HCT116 (cell line): Measurements from ENCODE around the gene HPCA. TPM values are rescaled to one million over a fixed set of nuclear protein-coding genes. Genes with fewer than 3 reads are reported as not detected.

Experiments
- ATAC-seq: fragments of 200-7000 bp; cut with Tn5 transposase; 2 replicates; pipeline ENCODE4 v1.9.1; 2020; ENCODE audit warnings: mild to moderate bottlenecking, moderate library complexity
- BruUV-seq: library from RNA; stranded (reverse); fragments of 400-500 nt; replicated peaks from 2 replicates; lab custom pipeline; 2021; lab: Mats Ljungman, UMichigan
- CTCF ChIA-PET: fragments of 300-600 bp; sonication (Branson Sonifier 250); formaldehyde crosslinking; loops from one replicate; lab custom pipeline; 2021; ENCODE audit warnings: antibody characterized with exemption; lab: Charles Lee
- POLR2A ChIA-PET: fragments of 300-600, 350-600 bp; sonication (Branson Sonifier 250); formaldehyde crosslinking; loops from one replicate; lab custom pipeline; 2021; ENCODE audit warnings: antibody characterized with exemption; lab: Charles Lee
- RAD21 ChIA-PET, 2 experiments: fragments of 300-600 bp; sonication (Branson Sonifier 250); formaldehyde crosslinking; loops; one replicate each; lab custom pipeline; 2023; ENCODE audit warnings: low total read pairs in 2 of 2; ENCODE audit not compliant: uncharacterized antibody in 2 of 2, unreplicated experiment in 2 of 2, low non-redundant PET in 1 of 2; lab: Charles Lee
- DNase-seq: peaks from one replicate; pipeline ENCODE4 v3.0.0-alpha.2; 2010; ENCODE audit warnings: low read depth, low spot score
- H2AFZ ChIP-seq: fragments of 200-600 bp; shearing (Covaris generic), sonication (generic); 2 replicates; pipeline ENCODE4 v1.6.1; 2017; ENCODE audit warnings: low read depth, mixed run types, mixed read lengths, antibody characterized with exemption, low read length; ENCODE audit not compliant: poor library complexity, severe bottlenecking
- H3K27ac ChIP-seq: 2 replicates; pipeline ENCODE4 v1.5.1; 2012; ENCODE audit warnings: low read depth, low read length
- H3K27me3 ChIP-seq: fragments of 200-600 bp; sonication (generic); 2 replicates; pipeline ENCODE4 v1.6.1; 2016; ENCODE audit warnings: mixed run types, low read length, mixed read lengths; ENCODE audit not compliant: insufficient read depth
- H3K36me3 ChIP-seq, 2 experiments: fragments of 200-500 bp in 1 of 2; fragments of 200-600 bp in 1 of 2; sonication (Bioruptor generic) in 1 of 2; sonication (generic) in 1 of 2; 2 replicates each; pipeline versions ENCODE4 v1.5.1 to v1.6.1; 2014 to 2016; ENCODE audit warnings: low read length in 2 of 2, inconsistent platforms in 1 of 2, mixed read lengths in 1 of 2, mixed run types in 1 of 2; ENCODE audit not compliant: insufficient read depth in 2 of 2, control insufficient read depth in 1 of 2
- H3K4me1 ChIP-seq, 2 experiments: fragments of 200-600 bp in 1 of 2; sonication (generic) in 1 of 2; 2 replicates each; pipeline versions ENCODE4 v1.5.1 to v1.6.1; 2012 to 2017; ENCODE audit warnings: low read length in 2 of 2, inconsistent platforms in 1 of 2, mild to moderate bottlenecking in 1 of 2, mixed read lengths in 1 of 2, mixed run types in 1 of 2, moderate library complexity in 1 of 2; ENCODE audit not compliant: insufficient read depth in 2 of 2, control insufficient read depth in 1 of 2
- H3K4me2 ChIP-seq: fragments of 200-600 bp; sonication (generic); 2 replicates; pipeline ENCODE4 v1.6.1; 2017; ENCODE audit warnings: mixed run types, low read length, mixed read lengths
- H3K4me3 ChIP-seq, 2 experiments: fragments of 200-600 bp in 1 of 2; sonication (generic) in 1 of 2; replicated peaks in 1 of 2; 2 replicates each; pipeline ENCODE4 v1.5.1; 2011 to 2016; ENCODE audit warnings: low read length in 2 of 2, control low read depth in 1 of 2, low read depth in 1 of 2, mild to moderate bottlenecking in 1 of 2, mixed read lengths in 1 of 2, mixed run types in 1 of 2
- H3K79me2 ChIP-seq: fragments of 200-600 bp; sonication (generic); 2 replicates; pipeline ENCODE4 v1.6.1; 2017; ENCODE audit warnings: mild to moderate bottlenecking, mixed run types, low read length, moderate library complexity, mixed read lengths; ENCODE audit not compliant: insufficient read depth
- H3K9ac ChIP-seq: fragments of 200-600 bp; sonication (generic); 2 replicates; pipeline ENCODE4 v1.6.1; 2016; ENCODE audit warnings: low read length, mixed read lengths
- H3K9me2 ChIP-seq: fragments of 200-600 bp; sonication (generic), shearing (Covaris generic); 2 replicates; pipeline ENCODE4 v1.6.1; 2017; ENCODE audit warnings: mixed run types, mild to moderate bottlenecking, moderate library complexity; ENCODE audit not compliant: insufficient read depth
- H3K9me3 ChIP-seq, 2 experiments: fragments of 200-500 bp in 1 of 2; fragments of 200-600 bp in 1 of 2; sonication (Bioruptor generic) in 1 of 2; sonication (generic) in 1 of 2; 2 replicates each; pipeline ENCODE4 v1.6.1; 2014 to 2017; ENCODE audit warnings: low read length in 2 of 2, mixed read lengths in 2 of 2, inconsistent platforms in 1 of 2, low read depth in 1 of 2, mild to moderate bottlenecking in 1 of 2, mixed run types in 1 of 2, moderate library complexity in 1 of 2; ENCODE audit not compliant: control insufficient read depth in 1 of 2, insufficient read depth in 1 of 2
- H4K20me1 ChIP-seq: fragments of 200-600 bp; sonication (generic), shearing (Covaris generic); 2 replicates; pipeline ENCODE4 v1.6.1; 2017; ENCODE audit warnings: mixed run types, mild to moderate bottlenecking, moderate library complexity; ENCODE audit not compliant: insufficient read depth
- ATF3 ChIP-seq: IDR thresholded peaks from 2 replicates; pipeline ENCODE4 v1.6.1; 2012
- CEBPB ChIP-seq: IDR thresholded peaks from 2 replicates; pipeline ENCODE4 v1.6.1; 2012; ENCODE audit warnings: low read depth
- EZH2phosphoT487 ChIP-seq: fragments of 200-600 bp; IDR thresholded peaks from 2 replicates; pipeline ENCODE4 v1.6.1; 2018; ENCODE audit warnings: antibody characterized with exemption, borderline replicate concordance
- FOSL1 ChIP-seq: IDR thresholded peaks from 2 replicates; pipeline ENCODE4 v1.6.1; 2012; ENCODE audit warnings: low read depth
- POLR2AphosphoS5 ChIP-seq: IDR thresholded peaks from 2 replicates; pipeline ENCODE4 v1.6.1; 2011; ENCODE audit warnings: mild to moderate bottlenecking, low read depth, low read length, moderate library complexity
- RAD21 ChIP-seq: IDR thresholded peaks from 2 replicates; pipeline ENCODE4 v1.6.1; 2012; ENCODE audit warnings: low read depth, mild to moderate bottlenecking
- SIN3A ChIP-seq: IDR thresholded peaks from 2 replicates; pipeline ENCODE4 v1.6.1; 2012; ENCODE audit warnings: low read depth
- TCF7L2 ChIP-seq: IDR thresholded peaks from 2 replicates; pipeline ENCODE4 v1.7.0; 2011; ENCODE audit warnings: borderline replicate concordance, inconsistent platforms; ENCODE audit not compliant: insufficient read depth, insufficient read length; ENCODE audit errors: extremely low read depth
- ZBTB33 ChIP-seq: IDR thresholded peaks from 2 replicates; pipeline ENCODE4 v1.6.1; 2011; ENCODE audit warnings: mild to moderate bottlenecking, low read length, moderate library complexity; ENCODE audit not compliant: insufficient replicate concordance; ENCODE audit errors: extremely low read depth
- intact Hi-C: fragments of 100-400 bp; cut with micrococcal nuclease; formaldehyde crosslinking; loops from 2 replicates; pipeline ENCODE4 v1.10.0; 2022
- total RNA-seq: library from RNA; stranded (reverse); gene quantifications from one replicate; pipeline ENCODE4 v1.2.1, GENCODE V29; 2021; ENCODE audit not compliant: unreplicated experiment
- TF ChIP-seq, protein P1 (sequence below), 3 experiments: fragments of 200-600 bp in 1 of 3; sonication (generic) in 1 of 3; IDR thresholded peaks in 2 of 3; conservative IDR thresholded peaks in 1 of 3; 2 replicates each; pipeline ENCODE4 v1.5.1; 2012 to 2017; ENCODE audit warnings: low read depth in 2 of 3, low read length in 2 of 3, antibody characterized with exemption in 1 of 3, borderline replicate concordance in 1 of 3, control low read depth in 1 of 3, mild to moderate bottlenecking in 1 of 3, mixed read lengths in 1 of 3, mixed run types in 1 of 3, moderate library complexity in 1 of 3; ENCODE audit not compliant: insufficient read depth in 1 of 3

HPCA gene
- total RNA-seq, 1 experiment from 2014 or later, result 0.15 TPM

DNA sequence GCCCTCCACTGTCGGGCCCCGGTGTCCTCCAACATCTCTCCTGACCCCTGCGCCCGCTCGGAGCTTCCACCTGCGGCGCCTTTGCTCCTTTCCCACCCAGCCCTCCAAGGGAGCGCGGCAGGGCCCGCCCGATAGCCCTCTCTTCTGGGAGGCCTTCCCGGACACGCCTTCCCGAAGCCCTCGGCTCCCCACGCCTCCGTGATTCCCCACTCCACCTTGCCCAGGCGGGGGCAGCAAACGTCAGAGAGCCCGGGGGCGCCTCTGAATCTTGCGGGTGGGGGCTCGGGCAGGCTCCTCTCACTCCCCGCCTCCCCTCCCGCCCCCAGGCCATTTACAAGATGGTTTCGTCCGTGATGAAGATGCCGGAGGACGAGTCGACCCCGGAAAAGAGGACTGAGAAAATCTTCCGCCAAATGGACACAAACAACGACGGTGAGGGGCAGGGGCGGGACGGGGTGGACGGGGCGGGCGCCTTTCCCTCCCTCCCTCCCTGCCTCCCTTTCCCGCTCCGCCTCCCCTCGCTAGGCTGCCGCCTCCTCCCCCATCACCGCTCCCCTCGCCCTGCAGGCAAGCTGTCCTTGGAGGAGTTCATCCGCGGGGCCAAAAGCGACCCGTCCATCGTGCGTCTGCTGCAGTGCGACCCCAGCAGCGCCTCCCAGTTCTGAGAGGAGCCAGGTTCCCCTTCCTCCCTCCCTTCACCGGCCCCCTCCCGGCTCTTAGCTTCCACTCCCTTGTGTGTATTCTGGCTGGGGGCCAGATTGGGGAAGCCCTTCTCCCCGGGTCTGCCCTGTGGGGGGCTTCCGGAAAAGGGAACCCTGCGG lies 7.1 kb downstream of the HPCA start:
- Histone ChIP-seq H3K9me2 (no peaks in the 10 kb centered on the region), H3K36me3 (peaks cover 0 to 8% of the 10 kb centered on the region in 2 experiments; a peak in 2 of 4 replicates), H3K79me2 (no peaks in the 10 kb centered on the region), H3K4me1 (peaks cover 0 to 14% of the 10 kb centered on the region in 2 experiments; a peak in 1 of 4 replicates), H4K20me1 (no peaks in the 10 kb centered on the region), H3K4me3 (peak overlapping the region; percentile 32 to 52), H3K9ac (peak overlapping the region; percentile 45), H3K4me2 (peak overlapping the region; percentile 76), H2AFZ (no peak overlapping the region), H3K27ac (peak overlapping the region; percentile 26; the same call in 1 of the 2 replicates), H3K9me3 (no peaks in the 10 kb centered on the region), H3K27me3 (no peaks in the 10 kb centered on the region)
- ATAC-seq, result peak; percentile 73
- POLR2A ChIA-PET, result no interaction called here
- BruUV-seq, result no TSS peak
- RAD21 ChIA-PET, result no interaction called here
- CTCF ChIA-PET, result interaction anchor here (0.6 to 1.8 kb wide), 3 partner anchors 11 to 1898 kb away, joined by 3 to 4 read pairs (median 3); no protein-coding TSS in a partner anchor
- no peak for DNase-seq
- no peak for TF ChIP-seq FOSL1
- intact Hi-C loops, result no loop called here

DNA sequence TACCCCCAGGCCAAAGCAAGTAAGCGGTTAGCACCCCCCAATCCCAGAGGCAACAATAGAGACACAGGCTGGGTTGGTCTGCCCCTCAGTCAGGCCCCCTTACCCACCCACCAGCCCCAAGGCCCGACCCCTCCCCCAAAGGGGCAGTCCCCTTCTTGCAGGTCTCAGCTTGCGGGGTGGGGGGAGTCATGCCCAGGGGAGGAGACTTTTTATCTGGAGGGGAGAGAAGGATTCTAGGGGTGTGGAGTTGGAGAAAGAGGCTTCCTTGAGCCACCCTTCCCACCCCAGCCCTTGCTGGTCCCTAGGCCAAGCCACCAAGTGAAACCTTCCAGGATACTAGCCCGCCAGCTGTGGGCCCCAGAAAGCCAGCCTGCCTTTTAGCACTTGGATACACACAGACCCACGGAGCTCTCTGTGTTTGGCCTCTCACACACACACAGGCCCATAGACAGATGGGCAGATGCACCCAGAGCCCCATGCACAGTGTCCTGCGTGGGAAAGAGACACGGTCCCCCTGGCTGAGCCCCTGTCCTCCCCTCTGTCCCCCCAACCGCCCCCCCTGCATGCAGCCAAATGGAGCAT lies 7.8 kb downstream of the HPCA start:
- H4K20me1 ChIP-seq, result no peaks in the 10 kb centered on the region
- H3K79me2 ChIP-seq, result no peaks in the 10 kb centered on the region
- DNase-seq, result no peak
- H3K9me3 ChIP-seq, result no peaks in the 10 kb centered on the region
- H3K4me2 ChIP-seq, result peak overlapping the region; percentile 76
- peaks cover 0 to 8% of the 10 kb centered on the region in 2 experiments; a peak in 2 of 4 replicates for H3K36me3 ChIP-seq
- ATAC-seq, result no peak
- H2AFZ ChIP-seq, result no peak overlapping the region
- POLR2A ChIA-PET, result no interaction called here
- RAD21 ChIA-PET, result no interaction called here
- H3K9me2 ChIP-seq, result no peaks in the 10 kb centered on the region
- no peak overlapping the region for H3K9ac ChIP-seq
- CTCF ChIA-PET, result interaction anchor here (0.6 to 1.8 kb wide), 2 partner anchors 10 to 1899 kb away, joined by 3 to 4 read pairs; no protein-coding TSS in a partner anchor
- H3K27me3 ChIP-seq, result no peaks in the 10 kb centered on the region
- no peak for TF ChIP-seq POLR2AphosphoS5
- no peak for TF ChIP-seq CEBPB
- TF ChIP-seq SIN3A, result no peak
- no peak for TF ChIP-seq ZBTB33
- TF ChIP-seq, protein P1, sequence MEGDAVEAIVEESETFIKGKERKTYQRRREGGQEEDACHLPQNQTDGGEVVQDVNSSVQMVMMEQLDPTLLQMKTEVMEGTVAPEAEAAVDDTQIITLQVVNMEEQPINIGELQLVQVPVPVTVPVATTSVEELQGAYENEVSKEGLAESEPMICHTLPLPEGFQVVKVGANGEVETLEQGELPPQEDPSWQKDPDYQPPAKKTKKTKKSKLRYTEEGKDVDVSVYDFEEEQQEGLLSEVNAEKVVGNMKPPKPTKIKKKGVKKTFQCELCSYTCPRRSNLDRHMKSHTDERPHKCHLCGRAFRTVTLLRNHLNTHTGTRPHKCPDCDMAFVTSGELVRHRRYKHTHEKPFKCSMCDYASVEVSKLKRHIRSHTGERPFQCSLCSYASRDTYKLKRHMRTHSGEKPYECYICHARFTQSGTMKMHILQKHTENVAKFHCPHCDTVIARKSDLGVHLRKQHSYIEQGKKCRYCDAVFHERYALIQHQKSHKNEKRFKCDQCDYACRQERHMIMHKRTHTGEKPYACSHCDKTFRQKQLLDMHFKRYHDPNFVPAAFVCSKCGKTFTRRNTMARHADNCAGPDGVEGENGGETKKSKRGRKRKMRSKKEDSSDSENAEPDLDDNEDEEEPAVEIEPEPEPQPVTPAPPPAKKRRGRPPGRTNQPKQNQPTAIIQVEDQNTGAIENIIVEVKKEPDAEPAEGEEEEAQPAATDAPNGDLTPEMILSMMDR (IDR thresholded peaks at IDR 0.05 in 2 of 3, conservative IDR thresholded peaks at IDR 0.05 in 1 of 3; ENCODE audit: borderline replicate concordance in 1 of 3, insufficient read depth in 1 of 3, low read depth in 2 of 3, low read length in 2 of 3), result no peak
- no peak for TF ChIP-seq TCF7L2
- no peak for TF ChIP-seq ATF3
- no peak for TF ChIP-seq EZH2phosphoT487
- TF ChIP-seq RAD21, result no peak
- peaks cover 0 to 14% of the 10 kb centered on the region in 2 experiments; a peak in 1 of 4 replicates for H3K4me1 ChIP-seq
- H3K4me3 ChIP-seq, result no peak overlapping the region
- H3K27ac ChIP-seq, result no peak overlapping the region
- BruUV-seq, result no TSS peak
- intact Hi-C loops, result no loop called here
